Eye (tissue), 1 donor: ENCODE data around the gene LMF2.
"Not testable (repeated sequence)": the region's sequence is repeated elsewhere in the genome, so short reads cannot be mapped to it uniquely, and the experiment has no call there.

Source experiments
- DNase-seq: peaks from one replicate; pipeline ENCODE4 v3.0.0-alpha.2; 2015

LMF2 gene

DNA sequence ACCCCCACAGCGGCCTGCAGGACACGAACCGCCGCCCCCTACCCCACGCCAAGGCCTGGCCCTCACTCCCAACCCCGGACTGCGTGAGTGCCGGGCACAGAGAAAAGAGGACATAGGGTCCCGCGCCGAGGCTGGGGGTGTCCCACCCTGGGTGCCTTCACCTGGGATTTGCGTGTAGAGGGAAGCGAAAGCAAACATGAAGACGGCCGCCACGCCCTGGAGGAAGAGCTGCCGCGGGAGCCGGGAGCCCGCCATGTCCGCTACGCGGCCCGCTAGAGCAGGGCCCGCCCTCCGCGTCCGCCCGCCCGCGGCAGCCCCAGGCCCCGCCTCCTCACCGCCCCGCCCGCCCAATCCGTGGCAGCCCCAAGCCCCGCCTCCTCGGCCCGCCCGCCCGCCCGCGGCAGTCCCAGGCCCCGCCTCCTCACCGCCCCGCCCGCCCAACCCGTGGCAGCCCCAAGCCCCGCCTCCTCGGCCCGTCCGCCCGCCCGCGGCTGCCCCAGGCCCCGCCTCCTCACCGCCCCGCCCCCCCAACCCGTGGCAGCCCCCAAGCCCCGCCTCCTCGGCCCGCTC lies at the start of gene LMF2:
Gene LMF2, minus strand, starts transcription at position 282 of the 570 bp plus-strand sequence. Its CDS starts 27 bp downstream, at position 255.
- DNase-seq: no peak

DNA sequence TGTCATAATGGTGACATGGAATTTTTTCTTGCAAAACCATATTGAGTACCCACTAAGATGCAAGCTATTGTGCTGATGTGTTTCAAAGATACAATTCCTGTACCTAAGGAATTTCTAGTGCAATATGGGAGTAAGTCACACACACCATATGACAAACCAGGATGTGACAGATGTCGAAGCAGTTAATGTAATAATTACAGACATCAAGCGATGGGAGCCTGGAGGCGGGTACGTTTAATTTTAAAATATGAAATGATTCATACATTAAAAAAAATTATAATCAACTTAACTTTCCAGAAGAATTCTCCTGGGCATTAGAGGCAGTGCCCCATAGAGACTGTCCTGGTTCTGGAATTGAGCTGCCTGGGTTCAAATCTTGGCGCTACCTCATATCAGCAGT lies 49.2 kb upstream of the LMF2 start:
- DNase-seq: no peak

DNA sequence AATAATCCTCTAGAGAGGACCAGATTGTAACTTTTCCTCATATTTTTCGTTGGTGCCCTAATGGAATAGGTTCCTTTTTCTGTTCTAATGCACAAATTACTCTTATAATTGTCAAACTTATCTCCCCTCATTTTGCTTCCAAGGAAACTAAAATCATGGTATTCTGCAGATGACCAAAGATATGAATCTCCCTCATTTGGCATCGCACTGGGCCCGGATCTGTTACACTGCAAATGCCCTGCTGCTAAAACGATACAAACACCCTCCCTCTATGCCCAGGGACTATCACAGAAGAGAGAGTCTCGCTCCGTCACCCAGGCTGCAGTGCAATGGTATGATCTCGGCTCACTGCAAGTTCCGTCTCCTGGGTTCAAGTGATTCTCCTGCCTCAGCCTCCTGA lies 45.8 kb upstream of the LMF2 start:
- no peak for DNase-seq

DNA sequence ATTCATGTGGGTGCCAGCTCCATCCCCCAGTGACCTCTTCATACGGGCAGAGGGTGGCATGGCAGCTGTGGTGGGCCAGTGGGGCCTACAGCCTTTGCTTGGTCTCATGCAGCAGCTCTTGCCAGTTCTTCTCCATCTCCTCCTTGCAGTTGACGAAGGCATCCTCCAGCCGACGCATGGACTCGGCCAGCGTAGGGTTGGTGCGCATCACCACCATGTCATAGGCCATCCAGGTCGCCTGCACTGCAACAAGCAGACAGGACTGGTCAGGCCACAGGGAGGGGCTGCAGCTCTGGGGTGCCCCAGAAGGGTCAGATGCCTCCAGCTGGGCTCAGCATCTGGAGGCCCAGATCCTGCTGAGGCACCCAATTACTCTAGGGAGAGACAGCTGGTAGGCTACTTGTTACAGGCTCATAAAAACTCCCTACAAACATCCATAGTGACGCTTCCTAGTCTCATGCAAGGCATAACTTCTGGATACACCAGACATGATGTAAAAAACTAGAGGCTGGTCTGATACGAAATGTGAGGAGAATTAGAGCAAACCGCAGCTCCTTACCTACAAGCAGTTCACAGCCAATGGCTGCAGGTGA lies 43.8 kb upstream of the LMF2 start:
- DNase-seq: no peak

GRCh38 chr22:50550395-50550794 lies 42.9 kb upstream of the LMF2 start:
- DNase-seq: no peak

- DNase-seq: no peak
These were observed 41.7 kb upstream of the LMF2 start for GRCh38 chr22:50548921-50549790.

- DNase-seq: peak; percentile 54
These were observed 40.8 kb upstream of the LMF2 start for GRCh38 chr22:50548040-50548920.

DNA sequence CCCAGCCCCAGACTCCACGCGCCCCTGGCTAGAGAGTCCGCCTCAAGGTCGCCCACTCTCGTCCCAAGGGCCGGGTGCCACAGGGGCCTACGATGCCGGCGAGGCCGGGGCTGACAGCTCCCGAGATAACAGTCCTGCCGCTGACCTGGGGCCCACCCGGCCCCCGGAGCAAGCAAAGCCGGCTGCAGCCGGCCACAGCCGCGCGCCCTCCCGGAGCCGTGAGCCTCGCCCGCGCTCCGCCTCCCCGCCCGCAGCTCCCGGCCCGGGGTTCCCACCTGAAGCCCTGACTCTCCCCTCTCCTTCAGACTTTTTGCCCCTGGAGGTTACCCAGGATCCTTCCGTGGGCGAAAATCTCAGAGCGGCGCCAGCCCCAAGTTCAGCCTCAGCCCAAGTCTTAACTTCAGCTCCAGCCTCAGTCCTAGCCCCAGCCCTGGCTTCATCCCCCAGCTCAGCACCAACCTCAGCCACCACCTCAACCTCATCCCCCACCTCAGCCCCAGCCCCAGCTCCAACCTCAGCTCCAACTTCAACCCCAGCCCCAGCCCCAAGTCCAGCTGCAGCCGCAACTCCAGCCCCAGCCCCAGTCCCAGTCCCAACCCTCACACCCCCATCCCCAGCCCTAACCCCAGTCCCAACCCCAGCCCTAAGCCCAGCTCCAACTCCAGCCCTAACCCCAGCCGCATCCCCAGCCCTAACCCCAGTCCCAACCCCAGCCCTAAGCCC lies 39.9 kb upstream of the LMF2 start:
- peak; percentile 30 for DNase-seq

DNA sequence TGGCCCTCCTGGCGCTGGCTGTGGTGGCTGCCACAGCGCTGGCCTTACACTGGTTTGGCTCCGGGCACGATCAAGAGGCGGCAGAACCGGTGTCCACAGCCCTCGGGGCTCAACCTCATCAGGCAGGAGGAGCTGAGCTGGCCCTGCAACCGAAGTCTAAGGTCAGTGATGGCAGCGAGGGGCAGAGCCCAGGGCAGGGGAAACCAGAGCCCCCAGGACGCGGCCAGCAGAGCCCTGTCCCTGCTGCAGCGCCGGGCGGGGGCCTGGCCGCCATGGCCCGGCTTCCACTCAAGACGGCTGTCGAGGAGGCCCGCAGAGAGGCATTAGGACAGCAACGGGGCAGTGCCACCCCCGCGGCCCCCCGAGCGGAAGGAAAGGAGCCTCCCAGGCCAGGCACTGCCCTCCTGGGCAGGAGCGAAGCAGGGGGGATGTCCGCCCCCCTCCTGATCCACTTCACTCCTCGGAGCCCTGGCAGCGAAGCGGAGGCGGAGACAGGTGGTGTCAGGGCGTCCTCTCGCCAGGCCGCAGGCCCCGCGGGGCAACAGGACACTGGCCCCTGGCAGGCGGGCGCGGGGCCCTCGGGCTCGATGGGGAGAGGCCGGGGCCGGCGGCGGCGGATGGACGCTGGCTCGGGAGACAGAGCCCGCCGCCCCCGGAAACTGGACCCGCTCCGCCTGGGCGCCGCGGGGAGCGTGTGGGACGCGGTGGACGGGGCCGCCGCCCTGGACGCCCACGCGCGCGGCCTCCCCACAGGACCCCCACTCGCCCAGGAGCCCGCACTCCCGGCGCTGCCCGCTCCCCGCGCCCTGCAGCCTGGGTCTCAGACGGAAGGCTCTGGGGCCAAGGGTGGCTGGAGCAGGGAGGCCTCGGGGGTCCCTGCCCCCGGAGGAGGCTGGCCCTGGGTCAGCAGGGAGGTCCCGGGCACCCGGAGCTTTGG lies 39.1 kb upstream of the LMF2 start:
- DNase-seq: no peak

GRCh38 chr22:50545522-50546325 lies 38.2 kb upstream of the LMF2 start, which contains the start of gene KLHDC7B:
KLHDC7B (plus strand) TSS chr22:50545899; CDS start chr22:50546244, 345 bp downstream.
- no peak for DNase-seq

- DNase-seq: no peak
These were observed 37.3 kb upstream of the LMF2 start for GRCh38 chr22:50544746-50545253.

- peak; percentile 85 for DNase-seq
These were observed 36.7 kb upstream of the LMF2 start for GRCh38 chr22:50544078-50544745.

GRCh38 chr22:50542416-50542927 lies 35.0 kb upstream of the LMF2 start:
- no peak for DNase-seq

DNA sequence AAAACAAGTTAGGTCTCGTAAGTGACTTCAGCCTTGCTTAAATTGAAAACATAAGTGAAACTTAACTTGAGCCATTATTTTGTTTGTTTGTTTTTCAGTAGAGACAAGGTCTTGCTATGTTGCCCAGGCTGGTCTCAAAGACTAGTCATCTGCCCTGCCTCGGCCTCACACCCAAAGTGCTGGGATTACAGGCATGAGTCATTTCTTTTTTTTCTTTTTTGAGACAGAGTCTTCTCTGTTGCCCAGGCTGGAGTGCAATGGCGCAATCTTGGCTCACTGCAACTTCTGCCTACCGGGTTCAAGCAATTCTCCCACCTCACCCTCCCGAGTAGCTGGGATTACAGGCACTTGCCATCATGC lies 34.1 kb upstream of the LMF2 start:
- DNase-seq: not testable (repeated sequence)

- DNase-seq: no peak
These were observed 32.9 kb upstream of the LMF2 start for GRCh38 chr22:50540381-50540780.

GRCh38 chr22:50537765-50538164 lies 30.3 kb upstream of the LMF2 start:
- no peak for DNase-seq

GRCh38 chr22:50536226-50536625 lies 28.7 kb upstream of the LMF2 start:
- DNase-seq: no peak

- DNase-seq: no peak
These were observed 27.6 kb upstream of the LMF2 start for GRCh38 chr22:50535113-50535512.
